Measurements from ENCODE around the gene TGFBR2. TPM values are rescaled to one million over a fixed set of nuclear protein-coding genes. Genes with fewer than 3 reads are reported as not detected.

TGFBR2 gene
- total and polyA plus RNA-seq, 10 of the 15 experiments (the other 5 are each of a cell fraction or from before 2014, with no cell fraction given): 0.02 to 0.98 (median 0.18) TPM; not detected in 1

DNA sequence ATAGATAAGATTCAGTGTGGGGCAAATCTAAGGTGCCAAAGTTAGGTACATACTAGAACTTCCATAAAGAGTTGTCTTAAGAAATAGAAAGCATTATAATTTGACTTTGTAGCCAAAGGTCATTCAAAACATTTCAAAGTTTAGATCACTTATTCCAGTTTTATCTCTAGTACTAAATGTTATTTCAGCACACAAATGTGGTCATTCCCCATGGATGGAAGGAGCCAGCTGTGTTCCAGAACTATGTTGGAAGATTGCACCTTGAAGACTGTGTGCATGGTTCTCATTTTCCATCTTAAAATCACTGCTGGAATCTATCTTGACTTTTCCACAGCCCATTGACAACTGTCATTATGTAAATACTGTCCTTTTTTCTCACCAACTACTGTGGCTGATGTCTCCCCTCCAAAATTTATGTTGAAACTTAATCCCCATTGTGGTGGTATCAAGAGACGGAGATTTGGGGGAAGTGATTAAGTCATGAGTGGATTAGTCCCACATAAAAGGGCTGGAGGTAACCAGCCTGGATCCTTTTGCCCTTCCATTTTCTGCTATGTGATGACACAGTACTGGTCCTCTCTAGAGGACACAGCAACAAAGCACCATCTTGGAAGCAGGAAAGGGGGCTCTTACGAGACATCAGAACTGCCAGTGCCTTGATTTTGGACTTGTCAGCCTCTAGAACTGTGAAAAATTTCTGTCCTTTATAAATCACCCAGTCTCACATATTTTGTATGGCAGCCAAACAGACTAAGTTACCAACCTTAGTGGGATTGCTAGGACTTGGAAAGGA lies 24.0 kb downstream of the TGFBR2 start:
- CTCF ChIA-PET: interaction anchor here (0.6 kb wide), 1 partner anchor 380 kb away, joined by 3 read pairs; no protein-coding TSS in a partner anchor
- Histone ChIP-seq H3K27ac (ENCODE audit: control insufficient read depth, insufficient read depth) (no peak overlapping the region), H3K9me3 (replicated peaks; ENCODE audit: control insufficient read depth, insufficient read depth, low read length) (no peaks in the 10 kb centered on the region), H2AFZ (ENCODE audit: control insufficient read depth, low read depth, low read length) (no peak overlapping the region), H3K4me2 (ENCODE audit: control insufficient read depth, insufficient read depth) (no peak overlapping the region), H3K4me1 (ENCODE audit: control insufficient read depth, insufficient read depth, low read length) (no peaks in the 10 kb centered on the region), H4K20me1 (ENCODE audit: control insufficient read depth, insufficient read depth) (no peaks in the 10 kb centered on the region), H3K9ac (ENCODE audit: control insufficient read depth, insufficient read depth, low read length) (no peak overlapping the region), H3K36me3 (ENCODE audit: control insufficient read depth in 2 of 2, insufficient read depth in 2 of 2, low read length in 1 of 2) (no peaks in the 10 kb centered on the region), H3K27me3 (replicated peaks in 1 of 2; ENCODE audit: control insufficient read depth in 2 of 2, insufficient read depth in 2 of 2, low read length in 1 of 2) (no peaks in the 10 kb centered on the region), H3K4me3 (no peak overlapping the region), H3K79me2 (ENCODE audit: control insufficient read depth, insufficient read depth, low read length) (no peaks in the 10 kb centered on the region)
- POLR2A ChIA-PET: no interaction called here
- RAD21 ChIA-PET (ENCODE audit: unreplicated experiment): no interaction called here
- SMC1A ChIA-PET (ENCODE audit: uncharacterized antibody, unreplicated experiment): no interaction called here
- BruUV-seq (replicated peaks): no TSS peak
- in situ Hi-C loops (cut with MboI): no loop called here
- FAIRE-seq: no peak
- 36% methylated on average over 2 of the region's 2 CpGs for WGBS (ENCODE audit: insufficient coverage, insufficient replicate concordance, low lambda C conversion rate, missing lambda C conversion rate)
- DNase-seq (ENCODE audit: low read depth, low spot score): no peak
- no peak for ATAC-seq
- intact Hi-C loops (cut with micrococcal nuclease; ENCODE audit: unreplicated experiment): no loop called here
- TF ChIP-seq, protein P1, sequence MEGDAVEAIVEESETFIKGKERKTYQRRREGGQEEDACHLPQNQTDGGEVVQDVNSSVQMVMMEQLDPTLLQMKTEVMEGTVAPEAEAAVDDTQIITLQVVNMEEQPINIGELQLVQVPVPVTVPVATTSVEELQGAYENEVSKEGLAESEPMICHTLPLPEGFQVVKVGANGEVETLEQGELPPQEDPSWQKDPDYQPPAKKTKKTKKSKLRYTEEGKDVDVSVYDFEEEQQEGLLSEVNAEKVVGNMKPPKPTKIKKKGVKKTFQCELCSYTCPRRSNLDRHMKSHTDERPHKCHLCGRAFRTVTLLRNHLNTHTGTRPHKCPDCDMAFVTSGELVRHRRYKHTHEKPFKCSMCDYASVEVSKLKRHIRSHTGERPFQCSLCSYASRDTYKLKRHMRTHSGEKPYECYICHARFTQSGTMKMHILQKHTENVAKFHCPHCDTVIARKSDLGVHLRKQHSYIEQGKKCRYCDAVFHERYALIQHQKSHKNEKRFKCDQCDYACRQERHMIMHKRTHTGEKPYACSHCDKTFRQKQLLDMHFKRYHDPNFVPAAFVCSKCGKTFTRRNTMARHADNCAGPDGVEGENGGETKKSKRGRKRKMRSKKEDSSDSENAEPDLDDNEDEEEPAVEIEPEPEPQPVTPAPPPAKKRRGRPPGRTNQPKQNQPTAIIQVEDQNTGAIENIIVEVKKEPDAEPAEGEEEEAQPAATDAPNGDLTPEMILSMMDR (IDR thresholded peaks at IDR 0.05 in 2 of 3, conservative IDR thresholded peaks at IDR 0.05 in 1 of 3; ENCODE audit: control insufficient read depth in 2 of 3, extremely low read depth in 1 of 3, insufficient read depth in 1 of 3, low read depth in 3 of 3, low read length in 3 of 3): no peak
- TF ChIP-seq EP300 (IDR thresholded peaks at IDR 0.05; ENCODE audit: borderline replicate concordance in 1 of 2, control insufficient read depth in 1 of 2, low read depth in 2 of 2, low read length in 2 of 2) (no peak), POLR2AphosphoS5 (IDR thresholded peaks at IDR 0.05; ENCODE audit: low read length) (no peak), POU2F2 (IDR thresholded peaks at IDR 0.05; ENCODE audit: borderline replicate concordance, low read depth, low read length) (no peak), TARDBP (IDR thresholded peaks at IDR 0.05; ENCODE audit: borderline replicate concordance) (no peak), CREM (IDR thresholded peaks at IDR 0.05; ENCODE audit: low read depth) (no peak), PAX8 (IDR thresholded peaks at IDR 0.05) (no peak), IKZF2 (IDR thresholded peaks at IDR 0.05) (no peak), HDGF (IDR thresholded peaks at IDR 0.05) (no peak), RAD51 (IDR thresholded peaks at IDR 0.05) (no peak), SIX5 (IDR thresholded peaks at IDR 0.05; ENCODE audit: low read depth, low read length, severe bottlenecking) (no peak), BHLHE40 (IDR thresholded peaks at IDR 0.05; ENCODE audit: borderline replicate concordance in 1 of 2, low read depth in 2 of 2, low read length in 1 of 2) (no peak), ETV6 (conservative IDR thresholded peaks at IDR 0.05 in 1 of 2, IDR thresholded peaks at IDR 0.05 in 1 of 2; ENCODE audit: borderline replicate concordance in 1 of 2, low read depth in 1 of 2) (no peak), NFYB (IDR thresholded peaks at IDR 0.05; ENCODE audit: insufficient read depth, low read depth, low read length) (no peak)
- TF ChIP-seq, protein P2, sequence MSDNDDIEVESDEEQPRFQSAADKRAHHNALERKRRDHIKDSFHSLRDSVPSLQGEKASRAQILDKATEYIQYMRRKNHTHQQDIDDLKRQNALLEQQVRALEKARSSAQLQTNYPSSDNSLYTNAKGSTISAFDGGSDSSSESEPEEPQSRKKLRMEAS (IDR thresholded peaks at IDR 0.05; ENCODE audit: low read depth, low read length): no peak
- TF ChIP-seq, protein P3, sequence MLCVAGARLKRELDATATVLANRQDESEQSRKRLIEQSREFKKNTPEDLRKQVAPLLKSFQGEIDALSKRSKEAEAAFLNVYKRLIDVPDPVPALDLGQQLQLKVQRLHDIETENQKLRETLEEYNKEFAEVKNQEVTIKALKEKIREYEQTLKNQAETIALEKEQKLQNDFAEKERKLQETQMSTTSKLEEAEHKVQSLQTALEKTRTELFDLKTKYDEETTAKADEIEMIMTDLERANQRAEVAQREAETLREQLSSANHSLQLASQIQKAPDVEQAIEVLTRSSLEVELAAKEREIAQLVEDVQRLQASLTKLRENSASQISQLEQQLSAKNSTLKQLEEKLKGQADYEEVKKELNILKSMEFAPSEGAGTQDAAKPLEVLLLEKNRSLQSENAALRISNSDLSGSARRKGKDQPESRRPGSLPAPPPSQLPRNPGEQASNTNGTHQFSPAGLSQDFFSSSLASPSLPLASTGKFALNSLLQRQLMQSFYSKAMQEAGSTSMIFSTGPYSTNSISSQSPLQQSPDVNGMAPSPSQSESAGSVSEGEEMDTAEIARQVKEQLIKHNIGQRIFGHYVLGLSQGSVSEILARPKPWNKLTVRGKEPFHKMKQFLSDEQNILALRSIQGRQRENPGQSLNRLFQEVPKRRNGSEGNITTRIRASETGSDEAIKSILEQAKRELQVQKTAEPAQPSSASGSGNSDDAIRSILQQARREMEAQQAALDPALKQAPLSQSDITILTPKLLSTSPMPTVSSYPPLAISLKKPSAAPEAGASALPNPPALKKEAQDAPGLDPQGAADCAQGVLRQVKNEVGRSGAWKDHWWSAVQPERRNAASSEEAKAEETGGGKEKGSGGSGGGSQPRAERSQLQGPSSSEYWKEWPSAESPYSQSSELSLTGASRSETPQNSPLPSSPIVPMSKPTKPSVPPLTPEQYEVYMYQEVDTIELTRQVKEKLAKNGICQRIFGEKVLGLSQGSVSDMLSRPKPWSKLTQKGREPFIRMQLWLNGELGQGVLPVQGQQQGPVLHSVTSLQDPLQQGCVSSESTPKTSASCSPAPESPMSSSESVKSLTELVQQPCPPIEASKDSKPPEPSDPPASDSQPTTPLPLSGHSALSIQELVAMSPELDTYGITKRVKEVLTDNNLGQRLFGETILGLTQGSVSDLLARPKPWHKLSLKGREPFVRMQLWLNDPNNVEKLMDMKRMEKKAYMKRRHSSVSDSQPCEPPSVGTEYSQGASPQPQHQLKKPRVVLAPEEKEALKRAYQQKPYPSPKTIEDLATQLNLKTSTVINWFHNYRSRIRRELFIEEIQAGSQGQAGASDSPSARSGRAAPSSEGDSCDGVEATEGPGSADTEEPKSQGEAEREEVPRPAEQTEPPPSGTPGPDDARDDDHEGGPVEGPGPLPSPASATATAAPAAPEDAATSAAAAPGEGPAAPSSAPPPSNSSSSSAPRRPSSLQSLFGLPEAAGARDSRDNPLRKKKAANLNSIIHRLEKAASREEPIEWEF (IDR thresholded peaks at IDR 0.05; ENCODE audit: insufficient replicate concordance, low read depth, low read length): no peak
